ENCODE measurements around the gene ZFP57.

- TF ChIP-seq, protein P1, sequence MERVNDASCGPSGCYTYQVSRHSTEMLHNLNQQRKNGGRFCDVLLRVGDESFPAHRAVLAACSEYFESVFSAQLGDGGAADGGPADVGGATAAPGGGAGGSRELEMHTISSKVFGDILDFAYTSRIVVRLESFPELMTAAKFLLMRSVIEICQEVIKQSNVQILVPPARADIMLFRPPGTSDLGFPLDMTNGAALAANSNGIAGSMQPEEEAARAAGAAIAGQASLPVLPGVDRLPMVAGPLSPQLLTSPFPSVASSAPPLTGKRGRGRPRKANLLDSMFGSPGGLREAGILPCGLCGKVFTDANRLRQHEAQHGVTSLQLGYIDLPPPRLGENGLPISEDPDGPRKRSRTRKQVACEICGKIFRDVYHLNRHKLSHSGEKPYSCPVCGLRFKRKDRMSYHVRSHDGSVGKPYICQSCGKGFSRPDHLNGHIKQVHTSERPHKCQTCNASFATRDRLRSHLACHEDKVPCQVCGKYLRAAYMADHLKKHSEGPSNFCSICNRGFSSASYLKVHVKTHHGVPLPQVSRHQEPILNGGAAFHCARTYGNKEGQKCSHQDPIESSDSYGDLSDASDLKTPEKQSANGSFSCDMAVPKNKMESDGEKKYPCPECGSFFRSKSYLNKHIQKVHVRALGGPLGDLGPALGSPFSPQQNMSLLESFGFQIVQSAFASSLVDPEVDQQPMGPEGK (CRISPR knock-in tag; IDR thresholded peaks at IDR 0.05; ENCODE audit: borderline replicate concordance): no peak
- no peak for TF ChIP-seq GLIS3 (CRISPR knock-in tag; IDR thresholded peaks at IDR 0.05)
- TF ChIP-seq, protein P2, sequence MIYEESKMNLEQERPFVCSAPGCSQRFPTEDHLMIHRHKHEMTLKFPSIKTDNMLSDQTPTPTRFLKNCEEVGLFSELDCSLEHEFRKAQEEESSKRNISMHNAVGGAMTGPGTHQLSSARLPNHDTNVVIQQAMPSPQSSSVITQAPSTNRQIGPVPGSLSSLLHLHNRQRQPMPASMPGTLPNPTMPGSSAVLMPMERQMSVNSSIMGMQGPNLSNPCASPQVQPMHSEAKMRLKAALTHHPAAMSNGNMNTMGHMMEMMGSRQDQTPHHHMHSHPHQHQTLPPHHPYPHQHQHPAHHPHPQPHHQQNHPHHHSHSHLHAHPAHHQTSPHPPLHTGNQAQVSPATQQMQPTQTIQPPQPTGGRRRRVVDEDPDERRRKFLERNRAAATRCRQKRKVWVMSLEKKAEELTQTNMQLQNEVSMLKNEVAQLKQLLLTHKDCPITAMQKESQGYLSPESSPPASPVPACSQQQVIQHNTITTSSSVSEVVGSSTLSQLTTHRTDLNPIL (CRISPR knock-in tag; IDR thresholded peaks at IDR 0.05; ENCODE audit: low read depth): no peak
- TF ChIP-seq, protein P3, sequence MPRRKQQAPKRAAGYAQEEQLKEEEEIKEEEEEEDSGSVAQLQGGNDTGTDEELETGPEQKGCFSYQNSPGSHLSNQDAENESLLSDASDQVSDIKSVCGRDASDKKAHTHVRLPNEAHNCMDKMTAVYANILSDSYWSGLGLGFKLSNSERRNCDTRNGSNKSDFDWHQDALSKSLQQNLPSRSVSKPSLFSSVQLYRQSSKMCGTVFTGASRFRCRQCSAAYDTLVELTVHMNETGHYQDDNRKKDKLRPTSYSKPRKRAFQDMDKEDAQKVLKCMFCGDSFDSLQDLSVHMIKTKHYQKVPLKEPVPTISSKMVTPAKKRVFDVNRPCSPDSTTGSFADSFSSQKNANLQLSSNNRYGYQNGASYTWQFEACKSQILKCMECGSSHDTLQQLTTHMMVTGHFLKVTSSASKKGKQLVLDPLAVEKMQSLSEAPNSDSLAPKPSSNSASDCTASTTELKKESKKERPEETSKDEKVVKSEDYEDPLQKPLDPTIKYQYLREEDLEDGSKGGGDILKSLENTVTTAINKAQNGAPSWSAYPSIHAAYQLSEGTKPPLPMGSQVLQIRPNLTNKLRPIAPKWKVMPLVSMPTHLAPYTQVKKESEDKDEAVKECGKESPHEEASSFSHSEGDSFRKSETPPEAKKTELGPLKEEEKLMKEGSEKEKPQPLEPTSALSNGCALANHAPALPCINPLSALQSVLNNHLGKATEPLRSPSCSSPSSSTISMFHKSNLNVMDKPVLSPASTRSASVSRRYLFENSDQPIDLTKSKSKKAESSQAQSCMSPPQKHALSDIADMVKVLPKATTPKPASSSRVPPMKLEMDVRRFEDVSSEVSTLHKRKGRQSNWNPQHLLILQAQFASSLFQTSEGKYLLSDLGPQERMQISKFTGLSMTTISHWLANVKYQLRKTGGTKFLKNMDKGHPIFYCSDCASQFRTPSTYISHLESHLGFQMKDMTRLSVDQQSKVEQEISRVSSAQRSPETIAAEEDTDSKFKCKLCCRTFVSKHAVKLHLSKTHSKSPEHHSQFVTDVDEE (CRISPR knock-in tag; IDR thresholded peaks at IDR 0.05): no peak
- TF ChIP-seq ZFP30 (CRISPR knock-in tag; IDR thresholded peaks at IDR 0.05): no peak
- no peak for TF ChIP-seq RARB (CRISPR knock-in tag; IDR thresholded peaks at IDR 0.05)
Observed at GRCh38 chr6:29624520-29624961, 56.4 kb downstream of the ZFP57 start.

Measured in SK-N-SH treated with all-trans-retinoic acid at 6 μM for 48 hours (cell line).